H1 (cell line): ENCODE measurements around the gene TLR2. TPM values are rescaled to one million over a fixed set of nuclear protein-coding genes. Genes with fewer than 3 reads are reported as not detected.

Source experiments
- CTCF ChIA-PET: fragments of 300-600 bp; sonication (Branson Sonifier 250); formaldehyde crosslinking; loops from one replicate; lab custom pipeline; 2021; ENCODE audit not compliant: partially characterized antibody; lab: Charles Lee
- POLR2A ChIA-PET: fragments of 300-600 bp; sonication (Branson Sonifier 250); formaldehyde crosslinking; loops from one replicate; lab custom pipeline; 2021; ENCODE audit warnings: inconsistent platforms; ENCODE audit not compliant: partially characterized antibody; lab: Charles Lee
- DNase-seq, 2 experiments: peaks; one replicate each; pipeline versions ENCODE4 v3.0.0 to v3.0.0-alpha.2; 2010 to 2022; ENCODE audit warnings: low spot score in 2 of 2, low read depth in 1 of 2, mixed read lengths in 1 of 2
- FAIRE-seq: peaks from 2 replicates; lab custom pipeline; 2011; peaks lifted over from hg19 to GRCh38; lab: Jason Lieb, UNC
- H2AFZ ChIP-seq: 2 replicates; pipeline ENCODE4 v1.8.1; 2012; ENCODE audit warnings: low read length, inconsistent platforms
- H2AK5ac ChIP-seq: 2 replicates; pipeline ENCODE4 v1.6.1; 2013; ENCODE audit warnings: low read depth, low read length
- H2BK120ac ChIP-seq: replicated peaks from 2 replicates; pipeline ENCODE3; 2013; ENCODE audit warnings: low read depth, low read length, inconsistent platforms
- H2BK12ac ChIP-seq: 2 replicates; pipeline ENCODE4 v1.6.1; 2013; ENCODE audit warnings: low read depth, low read length
- H2BK15ac ChIP-seq: 2 replicates; pipeline ENCODE4 v1.6.1; 2013; ENCODE audit warnings: low read length
- H2BK20ac ChIP-seq: 2 replicates; pipeline ENCODE4 v1.6.1; 2013; ENCODE audit warnings: low read length
- H2BK5ac ChIP-seq: 2 replicates; pipeline ENCODE4 v1.6.1; 2013; ENCODE audit warnings: low read depth, low read length
- H3K14ac ChIP-seq: 2 replicates; pipeline ENCODE4 v1.6.1; 2013; ENCODE audit warnings: inconsistent platforms; ENCODE audit not compliant: insufficient read length
- H3K18ac ChIP-seq: 2 replicates; pipeline ENCODE4 v1.6.1; 2013; ENCODE audit warnings: low read length; ENCODE audit errors: extremely low read depth
- H3K23ac ChIP-seq: 2 replicates; pipeline ENCODE4 v1.6.1; 2013; ENCODE audit warnings: inconsistent platforms; ENCODE audit not compliant: insufficient read length
- H3K23me2 ChIP-seq: 2 replicates; pipeline ENCODE4 v1.6.1; 2013; ENCODE audit warnings: low read depth, low read length
- H3K27ac ChIP-seq: 2 replicates; pipeline ENCODE4 v1.6.1; 2011; ENCODE audit warnings: low read depth, low read length, inconsistent platforms
- H3K27me3 ChIP-seq, 4 experiments: replicated peaks in 1 of 4; 1 replicate in 1 of 4; 2 replicates in 3 of 4; pipeline versions ENCODE4 v1.6.1 to v1.8.1; 2011 to 2013; ENCODE audit warnings: low read length in 3 of 4, mild to moderate bottlenecking in 3 of 4, inconsistent platforms in 2 of 4, mixed read lengths in 2 of 4, moderate library complexity in 1 of 4; ENCODE audit not compliant: control insufficient read depth in 3 of 4, insufficient read depth in 3 of 4; ENCODE audit errors: extremely low read depth in 1 of 4
- H3K36me3 ChIP-seq, 4 experiments: 2 replicates each; pipeline versions ENCODE4 v1.6.1 to v1.8.1; 2011 to 2013; ENCODE audit warnings: mild to moderate bottlenecking in 4 of 4, low read length in 3 of 4, moderate library complexity in 2 of 4, control low read depth in 1 of 4, inconsistent platforms in 1 of 4; ENCODE audit not compliant: insufficient read depth in 4 of 4, control insufficient read depth in 2 of 4
- H3K4ac ChIP-seq: replicated peaks from 2 replicates; pipeline ENCODE3; 2013; ENCODE audit warnings: low read length, low read depth, mixed read lengths, inconsistent platforms; ENCODE audit not compliant: insufficient read length
- H3K4me1 ChIP-seq, 4 experiments: replicated peaks in 1 of 4; 1 replicate in 1 of 4; 2 replicates in 3 of 4; pipeline versions ENCODE4 v1.6.1 to v1.8.1; 2011 to 2013; ENCODE audit warnings: low read length in 3 of 4, inconsistent platforms in 2 of 4, mixed read lengths in 1 of 4; ENCODE audit not compliant: insufficient read depth in 4 of 4, control insufficient read depth in 3 of 4
- H3K4me2 ChIP-seq, 2 experiments: 2 replicates each; pipeline versions ENCODE4 v1.6.1 to v1.8.1; 2011 to 2013; ENCODE audit warnings: low read depth in 2 of 2, low read length in 2 of 2, control low read depth in 1 of 2, inconsistent platforms in 1 of 2, mild to moderate bottlenecking in 1 of 2; ENCODE audit not compliant: insufficient read depth in 1 of 2
- H3K4me3 ChIP-seq, 4 experiments: fragments of 200-600, 300-600 bp in 1 of 4; sonication (generic), shearing (Covaris generic), sonication (Bioruptor Twin) in 1 of 4; 2 replicates each; pipeline versions ENCODE4 v1.5.1 to v1.8.1; 2011 to 2016; ENCODE audit warnings: low read length in 4 of 4, low read depth in 3 of 4, control low read depth in 2 of 4, inconsistent platforms in 2 of 4, mild to moderate bottlenecking in 2 of 4, mixed read lengths in 1 of 4, moderate library complexity in 1 of 4; ENCODE audit not compliant: insufficient read depth in 2 of 4; ENCODE audit errors: extremely low read depth in 1 of 4
- H3K56ac ChIP-seq: replicated peaks from 2 replicates; pipeline ENCODE3; 2013; ENCODE audit warnings: low read depth, mild to moderate bottlenecking, mixed read lengths, low read length, inconsistent platforms; ENCODE audit not compliant: insufficient read length
- H3K79me1 ChIP-seq: 2 replicates; pipeline ENCODE4 v1.6.1; 2013; ENCODE audit warnings: low read depth, low read length, control low read depth
- H3K79me2 ChIP-seq, 2 experiments: 2 replicates each; pipeline versions ENCODE4 v1.6.1 to v1.8.1; 2012 to 2013; ENCODE audit warnings: low read length in 2 of 2, mild to moderate bottlenecking in 2 of 2, inconsistent platforms in 1 of 2; ENCODE audit not compliant: insufficient read depth in 2 of 2, control insufficient read depth in 1 of 2
- H3K9ac ChIP-seq, 4 experiments: replicated peaks in 1 of 4; 1 replicate in 1 of 4; 2 replicates in 3 of 4; pipeline versions ENCODE4 v1.6.1 to v1.8.1; 2011 to 2013; ENCODE audit warnings: low read depth in 3 of 4, low read length in 3 of 4, control low read depth in 2 of 4, mild to moderate bottlenecking in 2 of 4, moderate library complexity in 2 of 4, inconsistent platforms in 1 of 4; ENCODE audit errors: extremely low read depth in 1 of 4
- H3K9me3 ChIP-seq, 2 experiments: 2 replicates each; pipeline versions ENCODE4 v1.6.1 to v1.8.1; 2012 to 2013; ENCODE audit warnings: mild to moderate bottlenecking in 2 of 2, moderate library complexity in 2 of 2, control low read depth in 1 of 2, inconsistent platforms in 1 of 2, low read depth in 1 of 2, low read length in 1 of 2, mixed read lengths in 1 of 2; ENCODE audit not compliant: insufficient read depth in 2 of 2
- H4K20me1 ChIP-seq, 2 experiments: replicated peaks in 1 of 2; 2 replicates each; pipeline versions ENCODE3 to v1.8.1; 2011 to 2013; ENCODE audit warnings: inconsistent platforms in 2 of 2, low read length in 2 of 2, mild to moderate bottlenecking in 1 of 2; ENCODE audit not compliant: insufficient read depth in 2 of 2, control insufficient read depth in 1 of 2
- H4K5ac ChIP-seq: 2 replicates; pipeline ENCODE4 v1.6.1; 2013; ENCODE audit warnings: low read length, low read depth, mixed read lengths, inconsistent platforms; ENCODE audit not compliant: insufficient read length
- H4K8ac ChIP-seq: 2 replicates; pipeline ENCODE4 v1.8.0; 2013; ENCODE audit warnings: mild to moderate bottlenecking, moderate library complexity, low read length, inconsistent platforms; ENCODE audit not compliant: insufficient read depth; ENCODE audit errors: extremely low read depth
- H4K91ac ChIP-seq: replicated peaks from 2 replicates; pipeline ENCODE3; 2013; ENCODE audit warnings: low read length, mixed read lengths, inconsistent platforms; ENCODE audit not compliant: insufficient read length
- CHD2 ChIP-seq: IDR thresholded peaks from 2 replicates; pipeline ENCODE4 v1.6.1; 2012; ENCODE audit warnings: low read length, improper control_type of control experiment
- FOSL1 ChIP-seq: IDR thresholded peaks from 2 replicates; pipeline ENCODE4 v1.6.1; 2011; ENCODE audit warnings: mild to moderate bottlenecking, low read depth, low read length, moderate library complexity; ENCODE audit not compliant: insufficient read depth
- PHF8 ChIP-seq: fragments of 200-600 bp; sonication (generic); conservative IDR thresholded peaks from 2 replicates; pipeline ENCODE4 v1.7.1; 2012; ENCODE audit warnings: low read depth, mild to moderate bottlenecking, inconsistent platforms, low read length, moderate library complexity
- SIN3A ChIP-seq, 2 experiments: IDR thresholded peaks in 1 of 2; conservative IDR thresholded peaks in 1 of 2; 2 replicates each; pipeline ENCODE4 v1.6.1; 2011 to 2012; ENCODE audit warnings: low read length in 2 of 2, improper control_type of control experiment in 1 of 2, low read depth in 1 of 2, mild to moderate bottlenecking in 1 of 2
- SP2 ChIP-seq: IDR thresholded peaks from 2 replicates; pipeline ENCODE4 v1.6.1; 2012; ENCODE audit warnings: mild to moderate bottlenecking, low read length, inconsistent platforms
- SRF ChIP-seq: IDR thresholded peaks from 2 replicates; pipeline ENCODE4 v1.6.1; 2011; ENCODE audit warnings: mild to moderate bottlenecking, low read depth, low read length, moderate library complexity
- TAF1 ChIP-seq: IDR thresholded peaks from 2 replicates; pipeline ENCODE4 v1.6.1; 2011; ENCODE audit warnings: mild to moderate bottlenecking, low read depth, low read length
- WGBS, 2 experiments: shearing (Covaris generic) in 1 of 2; methylation state at CpG; one replicate each; pipeline versions ENCODE4 v1.1.6 to v1.1.7; 2013 to 2015; ENCODE audit warnings: low lambda C conversion rate in 2 of 2, mixed read lengths in 2 of 2, inconsistent platforms in 1 of 2, low coverage in 1 of 2, missing lambda C conversion rate in 1 of 2; ENCODE audit not compliant: insufficient replicate concordance in 2 of 2, insufficient coverage in 1 of 2, insufficient read length in 1 of 2; ENCODE audit errors: extremely low coverage in 1 of 2, missing lambda C conversion rate in 1 of 2; 5-methylcytosine and 5-hydroxymethylcytosine counted together
- polyA plus RNA-seq, 7 experiments: library from polyadenylated mRNA; depleted of rRNA in 3 of 7; stranded (reverse) in 5 of 7; unstranded in 2 of 7; fragments of >200 nt in 5 of 7; fragments of 200-250 nt in 2 of 7; gene quantifications; 1 replicate in 5 of 7; 2 replicates in 1 of 7; 4 replicates in 1 of 7; pipeline versions ENCODE4 v1.2.1 to v1.2.3, GENCODE V29; 2011 to 2013; ENCODE audit warnings: missing spikeins in 2 of 7, mixed read lengths in 2 of 7
- total RNA-seq: library from RNA; stranded (reverse); fragmentation: NEBNext Ultra II Directional; extraction: Animal tissue kit (Norgen Biotek cat#: 25700); gene quantifications from 2 replicates; pipeline ENCODE4 v1.2.1, GENCODE V29; 2021

The TLR2 gene
- total and polyA plus RNA-seq, 2 of the 8 experiments (the other 6 are each of a cell fraction or from before 2014, with no cell fraction given), result 1.3 TPM

DNA sequence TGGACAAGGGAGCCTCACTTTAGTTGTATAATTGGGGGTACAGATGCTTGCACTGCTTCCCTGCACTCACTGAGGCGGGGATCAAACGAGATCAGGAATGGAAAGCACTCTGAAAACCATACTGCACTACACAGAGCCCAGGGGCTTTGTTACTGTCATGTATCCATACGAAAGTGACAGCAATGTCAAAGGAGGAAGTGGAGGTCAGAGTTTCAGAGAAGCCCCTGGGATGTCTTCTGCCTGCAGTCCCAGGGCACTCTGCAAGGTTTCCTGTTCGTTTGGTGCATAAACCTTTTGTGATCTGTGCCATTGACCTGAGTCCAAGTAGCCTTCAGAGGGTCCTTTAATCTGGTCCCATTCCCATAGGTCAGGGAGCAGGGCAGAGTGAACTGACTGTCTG is 44.6 kb downstream of the TLR2 start:
- no peak overlapping the region for H2BK5ac ChIP-seq
- no peak overlapping the region for H2BK120ac ChIP-seq
- ChIA-PET CTCF (interaction anchor here (0.7 to 1.3 kb wide), 2 partner anchors 21 to 94 kb away, joined by 3 read pairs; no protein-coding TSS in a partner anchor), POLR2A (no interaction called here)
- H3K23me2 ChIP-seq, result no peaks in the 10 kb centered on the region
- no peak overlapping the region for H3K4ac ChIP-seq
- no peaks in the 10 kb centered on the region for H3K27me3 ChIP-seq
- H4K8ac ChIP-seq, result no peak overlapping the region
- no peak for TF ChIP-seq TAF1
- no peak for TF ChIP-seq SIN3A (conservative IDR thresholded peaks at IDR 0.05 in 1 of 2, IDR thresholded peaks at IDR 0.05 in 1 of 2; ENCODE audit: low read depth in 1 of 2, low read length in 2 of 2)
- TF ChIP-seq SP2, result no peak
- TF ChIP-seq SRF, result no peak
- TF ChIP-seq PHF8, result no peak
- no peak for TF ChIP-seq CHD2
- TF ChIP-seq FOSL1, result no peak
- FAIRE-seq (no peak), DNase-seq (no peak)
- no peak overlapping the region for H3K18ac ChIP-seq
- H3K9ac ChIP-seq, result no peak overlapping the region
- no peak overlapping the region for H3K23ac ChIP-seq
- no peaks in the 10 kb centered on the region for H3K79me2 ChIP-seq
- H2BK20ac ChIP-seq, result no peak overlapping the region
- no peaks in the 10 kb centered on the region for H3K36me3 ChIP-seq
- H3K56ac ChIP-seq, result no peak overlapping the region
- no peak overlapping the region for H3K4me3 ChIP-seq
- WGBS, 2 experiments, result 89% methylated on average over 4 of the region's 4 CpGs; no CpG with 5 or more reads in 1 of the 2 experiments
- no peak overlapping the region for H3K14ac ChIP-seq
- H4K91ac ChIP-seq, result no peak overlapping the region
- no peaks in the 10 kb centered on the region for H3K4me1 ChIP-seq
- H4K5ac ChIP-seq, result no peak overlapping the region
- H3K79me1 ChIP-seq, result no peaks in the 10 kb centered on the region
- H2BK15ac ChIP-seq, result no peak overlapping the region
- no peak overlapping the region for H2BK12ac ChIP-seq
- H3K27ac ChIP-seq, result no peak overlapping the region
- H3K4me2 ChIP-seq, result no peak overlapping the region
- no peaks in the 10 kb centered on the region for H4K20me1 ChIP-seq
- no peak overlapping the region for H2AFZ ChIP-seq
- no peaks in the 10 kb centered on the region for H3K9me3 ChIP-seq
- no peak overlapping the region for H2AK5ac ChIP-seq
